HG03571 (cell line): ENCODE measurements around the gene ATP2A1.
"Not testable (repeated sequence)": the region's sequence is repeated elsewhere in the genome, so short reads cannot be mapped to it uniquely, and the experiment has no call there.

Source experiments
- ATAC-seq: cut with Tn5 transposase; IDR thresholded peaks from one replicate; pipeline ENCODE4 v1.9.1; 2021; ENCODE audit not compliant: unreplicated experiment

ATP2A1 gene

GRCh38 chr16:28880589-28880915 is 2.3 kb downstream of the ATP2A1 start:
- ATAC-seq: no peak

GRCh38 chr16:28880955-28881354 is 2.7 kb downstream of the ATP2A1 start:
- ATAC-seq: no peak

GRCh38 chr16:28881565-28881964 is 3.3 kb downstream of the ATP2A1 start:
- ATAC-seq: not testable (repeated sequence)

- ATAC-seq: no peak
Measured at GRCh38 chr16:28882551-28883160, 4.4 kb downstream of the ATP2A1 start.

GRCh38 chr16:28883221-28883996 is 5.1 kb downstream of the ATP2A1 start:
- ATAC-seq: no peak

- no peak for ATAC-seq
Measured at GRCh38 chr16:28884045-28884444, 5.8 kb downstream of the ATP2A1 start.

- ATAC-seq: no peak
Measured at GRCh38 chr16:28886945-28887344, 8.7 kb downstream of the ATP2A1 start.

- ATAC-seq: not testable (repeated sequence)
Measured at GRCh38 chr16:28890355-28890754, 12.1 kb downstream of the ATP2A1 start.

- ATAC-seq: no peak
Measured at GRCh38 chr16:28891964-28892890, 13.9 kb downstream of the ATP2A1 start.

- no peak for ATAC-seq
Measured at GRCh38 chr16:28893291-28893690, 15.0 kb downstream of the ATP2A1 start.

GRCh38 chr16:28895609-28896008 is 17.3 kb downstream of the ATP2A1 start:
- ATAC-seq: no peak

GRCh38 chr16:28897826-28898225 is 19.5 kb downstream of the ATP2A1 start:
- no peak for ATAC-seq

GRCh38 chr16:28898266-28898665 is 20.0 kb downstream of the ATP2A1 start:
- no peak for ATAC-seq

- ATAC-seq: no peak
Measured at GRCh38 chr16:28898942-28899341, 20.7 kb downstream of the ATP2A1 start.

GRCh38 chr16:28899882-28900590 is 21.7 kb downstream of the ATP2A1 start:
- ATAC-seq: no peak

GRCh38 chr16:28900601-28901000 is 22.3 kb downstream of the ATP2A1 start:
- ATAC-seq: no peak

GRCh38 chr16:28901862-28902261 is 23.6 kb downstream of the ATP2A1 start:
- ATAC-seq: no peak

- no peak for ATAC-seq
Measured at GRCh38 chr16:28902909-28903308, 24.6 kb downstream of the ATP2A1 start.

- no peak for ATAC-seq
Measured at GRCh38 chr16:28903344-28904042, 25.2 kb downstream of the ATP2A1 start.

GRCh38 chr16:28904363-28904762 is 26.1 kb downstream of the ATP2A1 start:
- ATAC-seq: no peak
